K562 (cell line): Measurements from ENCODE around the gene CLASP2. TPM values are rescaled to one million over a fixed set of nuclear protein-coding genes. Genes with fewer than 3 reads are reported as not detected.
A peak's percentile ranks its signal among the peaks of the same experiment; 100 is the strongest.

Source experiments
- BRD4 ChIP-seq: fragments of 200-600 bp; sonication (generic); IDR thresholded peaks from 2 replicates; pipeline ENCODE4 v1.6.1; 2017; ENCODE audit warnings: inconsistent platforms
- CCNT2 ChIP-seq: IDR thresholded peaks from 2 replicates; pipeline ENCODE4 v1.6.1; 2011; ENCODE audit warnings: borderline replicate concordance, low read depth, mild to moderate bottlenecking, moderate library complexity, mixed read lengths, low read length; ENCODE audit not compliant: insufficient read length; ENCODE audit errors: extremely low read depth
- FOSL1 ChIP-seq: fragments of 200-800 bp; sonication (Bioruptor generic); conservative IDR thresholded peaks from 2 replicates; pipeline ENCODE4 v1.6.1; 2016; ENCODE audit warnings: missing genetic modification characterization, missing compliant biosample characterization
- ID3 ChIP-seq, 2 experiments: fragments of 250-450 bp in 1 of 2; fragments of 450-650 bp in 1 of 2; sonication (Bioruptor Pico) in 1 of 2; IDR thresholded peaks; 2 replicates each; pipeline versions ENCODE4 v1.6.1 to v1.8.0; 2016 to 2021; ENCODE audit warnings: mild to moderate bottlenecking in 2 of 2, moderate library complexity in 2 of 2, missing compliant biosample characterization in 1 of 2, missing genetic modification characterization in 1 of 2
- NFYB ChIP-seq: IDR thresholded peaks from 2 replicates; pipeline ENCODE4 v1.6.1; 2011; ENCODE audit warnings: mild to moderate bottlenecking, moderate library complexity; ENCODE audit not compliant: insufficient read length; ENCODE audit errors: extremely low read depth
- ZNF707 ChIP-seq: fragments of 250-450 bp; sonication (Bioruptor Pico); conservative IDR thresholded peaks from 2 replicates; pipeline ENCODE4 v1.8.0; 2022; ENCODE audit warnings: inconsistent platforms, mild to moderate bottlenecking, moderate library complexity
- polyA plus RNA-seq, 8 experiments: library from polyadenylated mRNA; depleted of rRNA in 4 of 8; stranded (reverse) in 5 of 8; unstranded in 3 of 8; fragments of >200 nt; fragmentation: Nextera tagmentation in 2 of 8; fragmentation: Illumina TruSeq in 1 of 8; extraction: Ambion mirVana in 2 of 8; extraction: Trizol in 1 of 8; gene quantifications; 2 replicates each; pipeline versions ENCODE4 v1.2.1 to v1.2.3, GENCODE V29; 2011 to 2014; ENCODE audit warnings: inconsistent platforms in 1 of 8, missing spikeins in 1 of 8
- total RNA-seq, 7 experiments: library from RNA; depleted of rRNA in 6 of 7; stranded (reverse); fragments of >200 nt in 6 of 7; fragmentation: Illumina TruSeq in 2 of 7; extraction: Trizol in 2 of 7; gene quantifications; 2 replicates each; pipeline versions ENCODE4 v1.2.1 to v1.2.3, GENCODE V29; 2011 to 2021; ENCODE audit warnings: low replicate concordance in 1 of 7
- TF ChIP-seq, protein P1 (sequence below): fragments of 250-450 bp; sonication (Bioruptor Pico); IDR thresholded peaks from 2 replicates; pipeline ENCODE4 v1.4.0; 2020; ENCODE audit warnings: mild to moderate bottlenecking, moderate library complexity
- TF ChIP-seq, protein P2 (sequence below), 2 experiments: fragments of 450-650 bp; IDR thresholded peaks; 2 replicates each; pipeline ENCODE4 v1.6.1; 2016; ENCODE audit warnings: mild to moderate bottlenecking in 2 of 2, borderline replicate concordance in 1 of 2, low read depth in 1 of 2, moderate library complexity in 1 of 2

Gene CLASP2
- total and polyA plus RNA-seq, 9 of the 15 experiments (the other 6 are each of a cell fraction or from before 2014, with no cell fraction given) = 13.5 to 107 (median 71.8) TPM

DNA sequence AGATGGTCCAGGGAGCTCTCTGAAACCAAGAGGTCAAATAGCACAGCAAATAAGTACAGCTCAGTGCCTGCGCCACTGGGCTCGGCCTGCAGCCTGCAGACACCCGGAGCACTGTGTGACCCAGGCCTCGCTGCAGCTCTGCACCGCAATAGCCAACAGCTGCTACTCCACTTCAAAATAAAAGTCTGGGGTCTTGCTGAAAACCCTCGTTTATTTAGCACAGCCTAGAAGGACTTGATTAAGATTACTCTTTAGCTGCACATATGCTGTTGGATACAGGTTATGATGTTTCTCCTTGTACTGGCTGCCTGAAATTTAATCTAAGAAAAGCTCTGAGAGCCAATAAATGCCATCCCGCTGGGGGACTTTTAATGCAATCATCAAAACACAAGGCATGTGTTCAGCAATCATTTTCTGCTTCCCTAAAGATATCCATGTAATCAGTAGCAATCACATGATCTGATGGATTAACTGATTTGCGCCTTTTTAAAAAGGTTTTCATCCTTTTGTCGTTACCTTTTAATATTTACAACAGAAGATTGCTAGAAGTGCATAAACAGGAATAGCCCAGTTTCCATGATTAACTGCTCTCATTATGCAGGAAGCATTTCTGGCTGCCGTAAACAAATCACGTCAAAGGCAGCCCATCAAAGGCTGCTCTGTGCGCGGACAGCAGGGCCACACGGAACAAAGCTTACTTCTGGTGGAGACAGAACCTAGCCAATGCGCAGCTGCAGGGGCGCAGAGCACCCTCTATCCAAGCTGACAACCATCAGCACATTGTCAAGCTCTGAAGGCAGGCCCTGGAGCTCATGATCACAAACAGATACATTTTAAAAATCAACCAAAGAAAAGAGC lies 58.8 kb downstream of the CLASP2 start (continued):
- TF ChIP-seq, protein P1, sequence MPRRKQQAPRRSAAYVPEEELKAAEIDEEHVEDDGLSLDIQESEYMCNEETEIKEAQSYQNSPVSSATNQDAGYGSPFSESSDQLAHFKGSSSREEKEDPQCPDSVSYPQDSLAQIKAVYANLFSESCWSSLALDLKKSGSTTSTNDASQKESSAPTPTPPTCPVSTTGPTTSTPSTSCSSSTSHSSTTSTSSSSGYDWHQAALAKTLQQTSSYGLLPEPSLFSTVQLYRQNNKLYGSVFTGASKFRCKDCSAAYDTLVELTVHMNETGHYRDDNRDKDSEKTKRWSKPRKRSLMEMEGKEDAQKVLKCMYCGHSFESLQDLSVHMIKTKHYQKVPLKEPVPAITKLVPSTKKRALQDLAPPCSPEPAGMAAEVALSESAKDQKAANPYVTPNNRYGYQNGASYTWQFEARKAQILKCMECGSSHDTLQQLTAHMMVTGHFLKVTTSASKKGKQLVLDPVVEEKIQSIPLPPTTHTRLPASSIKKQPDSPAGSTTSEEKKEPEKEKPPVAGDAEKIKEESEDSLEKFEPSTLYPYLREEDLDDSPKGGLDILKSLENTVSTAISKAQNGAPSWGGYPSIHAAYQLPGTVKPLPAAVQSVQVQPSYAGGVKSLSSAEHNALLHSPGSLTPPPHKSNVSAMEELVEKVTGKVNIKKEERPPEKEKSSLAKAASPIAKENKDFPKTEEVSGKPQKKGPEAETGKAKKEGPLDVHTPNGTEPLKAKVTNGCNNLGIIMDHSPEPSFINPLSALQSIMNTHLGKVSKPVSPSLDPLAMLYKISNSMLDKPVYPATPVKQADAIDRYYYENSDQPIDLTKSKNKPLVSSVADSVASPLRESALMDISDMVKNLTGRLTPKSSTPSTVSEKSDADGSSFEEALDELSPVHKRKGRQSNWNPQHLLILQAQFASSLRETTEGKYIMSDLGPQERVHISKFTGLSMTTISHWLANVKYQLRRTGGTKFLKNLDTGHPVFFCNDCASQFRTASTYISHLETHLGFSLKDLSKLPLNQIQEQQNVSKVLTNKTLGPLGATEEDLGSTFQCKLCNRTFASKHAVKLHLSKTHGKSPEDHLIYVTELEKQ (CRISPR knock-in tag) = no peak
- no peak for TF ChIP-seq CCNT2
- no peak for TF ChIP-seq NFYB
- no peak for TF ChIP-seq ID3 (CRISPR knock-in tag; IDR thresholded peaks at IDR 0.05)
- TF ChIP-seq ID3 (tag; IDR thresholded peaks at IDR 0.05) = no peak
- TF ChIP-seq, protein P2, sequence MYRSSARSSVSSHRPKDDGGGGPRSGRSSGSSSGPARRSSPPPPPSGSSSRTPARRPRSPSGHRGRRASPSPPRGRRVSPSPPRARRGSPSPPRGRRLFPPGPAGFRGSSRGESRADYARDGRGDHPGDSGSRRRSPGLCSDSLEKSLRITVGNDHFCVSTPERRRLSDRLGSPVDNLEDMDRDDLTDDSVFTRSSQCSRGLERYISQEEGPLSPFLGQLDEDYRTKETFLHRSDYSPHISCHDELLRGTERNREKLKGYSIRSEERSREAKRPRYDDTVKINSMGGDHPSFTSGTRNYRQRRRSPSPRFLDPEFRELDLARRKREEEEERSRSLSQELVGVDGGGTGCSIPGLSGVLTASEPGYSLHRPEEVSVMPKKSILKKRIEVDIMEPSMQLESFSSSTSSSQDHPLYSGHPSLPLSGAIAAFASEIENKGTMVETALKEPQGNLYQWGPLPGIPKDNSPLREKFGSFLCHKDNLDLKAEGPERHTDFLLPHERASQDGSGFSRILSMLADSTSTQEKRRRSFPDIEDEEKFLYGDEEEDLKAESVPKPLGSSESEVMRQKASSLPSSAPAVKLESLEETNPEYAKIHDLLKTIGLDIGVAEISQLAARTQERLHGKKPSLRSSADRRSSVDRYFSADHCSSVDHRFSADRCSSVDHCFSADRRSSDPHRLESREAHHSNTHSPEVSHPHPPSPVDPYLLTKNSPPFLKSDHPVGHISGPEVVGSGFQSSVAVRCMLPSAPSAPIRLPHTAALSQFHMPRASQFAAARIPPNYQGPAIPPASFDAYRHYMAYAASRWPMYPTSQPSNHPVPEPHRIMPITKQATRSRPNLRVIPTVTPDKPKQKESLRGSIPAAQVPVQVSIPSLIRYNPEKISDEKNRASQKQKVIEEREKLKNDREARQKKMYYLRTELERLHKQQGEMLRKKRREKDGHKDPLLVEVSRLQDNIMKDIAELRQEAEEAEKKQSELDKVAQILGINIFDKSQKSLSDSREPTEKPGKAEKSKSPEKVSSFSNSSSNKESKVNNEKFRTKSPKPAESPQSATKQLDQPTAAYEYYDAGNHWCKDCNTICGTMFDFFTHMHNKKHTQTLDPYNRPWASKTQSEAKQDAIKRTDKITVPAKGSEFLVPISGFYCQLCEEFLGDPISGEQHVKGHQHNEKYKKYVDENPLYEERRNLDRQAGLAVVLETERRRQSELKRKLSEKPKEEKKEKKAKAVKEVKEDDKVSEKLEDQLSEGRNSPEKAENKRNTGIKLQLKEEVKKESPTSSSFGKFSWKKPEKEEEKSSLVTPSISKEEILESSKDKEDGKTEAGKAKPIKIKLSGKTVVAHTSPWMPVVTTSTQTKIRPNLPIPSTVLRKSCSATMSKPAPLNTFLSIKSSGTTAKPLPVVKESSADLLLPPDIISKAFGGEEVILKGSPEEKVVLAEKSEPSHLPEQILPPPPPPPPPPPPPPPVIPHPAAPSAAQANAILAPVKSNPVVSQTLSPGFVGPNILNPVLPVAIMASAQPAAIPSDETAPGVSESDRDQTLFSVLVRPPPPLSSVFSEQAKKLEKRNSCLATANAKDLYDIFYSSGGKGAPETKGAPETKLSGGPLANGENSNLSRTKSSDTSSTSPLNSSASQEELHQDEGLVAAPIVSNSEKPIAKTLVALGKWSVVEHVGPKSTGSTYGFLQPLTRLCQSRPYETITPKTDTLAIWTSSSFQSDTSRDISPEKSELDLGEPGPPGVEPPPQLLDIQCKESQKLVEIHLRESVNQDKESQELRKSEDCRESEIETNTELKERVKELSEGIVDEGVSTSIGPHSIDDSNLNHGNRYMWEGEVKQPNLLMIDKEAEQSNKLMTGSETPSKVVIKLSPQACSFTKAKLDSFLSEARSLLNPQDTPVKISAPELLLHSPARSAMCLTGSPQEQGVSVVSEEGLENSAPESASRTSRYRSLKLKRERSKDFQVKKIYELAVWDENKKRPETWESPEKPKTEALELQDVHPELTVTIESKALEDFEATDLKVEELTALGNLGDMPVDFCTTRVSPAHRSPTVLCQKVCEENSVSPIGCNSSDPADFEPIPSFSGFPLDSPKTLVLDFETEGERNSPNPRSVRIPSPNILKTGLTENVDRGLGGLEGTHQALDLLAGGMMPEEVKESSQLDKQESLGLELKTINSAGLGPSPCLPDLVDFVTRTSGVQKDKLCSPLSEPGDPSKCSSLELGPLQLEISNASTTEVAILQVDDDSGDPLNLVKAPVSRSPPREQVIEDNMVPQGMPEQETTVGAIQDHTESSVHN (IDR thresholded peaks at IDR 0.05; ENCODE audit: borderline replicate concordance in 1 of 2, low read depth in 1 of 2) = peak; percentile 22 to 78; a peak in 1 of 4 replicates
- no peak for TF ChIP-seq FOSL1 (tag)
- TF ChIP-seq BRD4 = no peak; the same call in none of the 2 replicates
- no peak for TF ChIP-seq ZNF707 (CRISPR knock-in tag)
